Activated CD4-positive, alpha-beta T cell treated with anti-CD3 and anti-CD28 coated beads for 36 hours (primary cell): ENCODE data around the gene ABCC8. TPM values are rescaled to one million over a fixed set of nuclear protein-coding genes. Genes with fewer than 3 reads are reported as not detected.

ENCODE experiments used
- ATAC-seq: fragments of 200-7000 bp; cut with Tn5 transposase; one replicate; pipeline ENCODE4 v1.10.0; 2021; ENCODE audit warnings: mild to moderate bottlenecking, moderate library complexity
- CTCF ChIA-PET: fragments of 350-600 bp; sonication (Branson Sonifier 250); formaldehyde crosslinking; loops from one replicate; lab custom pipeline; 2021; ENCODE audit warnings: antibody characterized with exemption; lab: Charles Lee
- POLR2A ChIA-PET: fragments of 350-600 bp; sonication (Branson Sonifier 250); formaldehyde crosslinking; loops from one replicate; lab custom pipeline; 2021; ENCODE audit warnings: antibody characterized with exemption, inconsistent platforms; lab: Charles Lee
- DNase-seq: peaks from one replicate; pipeline ENCODE4 v3.0.0-alpha.2; 2020
- H3K27ac Mint-ChIP-seq: one replicate; pipeline ENCODE4 v1.8.0; 2021; ENCODE audit warnings: mixed read lengths
- H3K27me3 Mint-ChIP-seq: one replicate; pipeline ENCODE4 v1.8.0; 2021; ENCODE audit warnings: mixed read lengths
- H3K36me3 Mint-ChIP-seq: one replicate; pipeline ENCODE4 v1.8.0; 2021; ENCODE audit warnings: low read depth, mixed read lengths
- H3K4me1 Mint-ChIP-seq: one replicate; pipeline ENCODE4 v1.8.0; 2021; ENCODE audit warnings: mixed read lengths
- H3K4me3 Mint-ChIP-seq: one replicate; pipeline ENCODE4 v1.8.0; 2021; ENCODE audit warnings: mild to moderate bottlenecking, moderate library complexity, mixed read lengths
- H3K9me3 Mint-ChIP-seq: one replicate; pipeline ENCODE4 v1.8.0; 2021; ENCODE audit warnings: low read depth, mixed read lengths
- intact Hi-C, 2 experiments: fragments of 100-400 bp; cut with DNase I in 1 of 2; cut with micrococcal nuclease in 1 of 2; formaldehyde crosslinking; loops; one replicate each; pipeline versions ENCODE4 v1.14.2 to v1.15.1; 2022 to 2024; cut with DNase I, micrococcal nuclease
- total RNA-seq, 2 experiments: library from RNA; stranded (reverse); gene quantifications; one replicate each; pipeline ENCODE4 v1.2.3, GENCODE V29; 2021

ABCC8 gene
- total RNA-seq, 2 experiments from 2014 or later: not detected

GRCh38 chr11:17392872-17393271 lies 83.8 kb downstream of the ABCC8 start:
- Mint-ChIP-seq H3K4me3 (no peak overlapping the region), H3K36me3 (no peaks in the 10 kb centered on the region), H3K9me3 (no peaks in the 10 kb centered on the region), H3K27ac (no peak overlapping the region), H3K4me1 (peaks cover 3% of the 10 kb centered on the region), H3K27me3 (peaks cover 2% of the 10 kb centered on the region)
- ATAC-seq: no peak
- CTCF ChIA-PET: interaction anchor here (0.9 kb wide), 1 partner anchor 10 kb away, joined by 4 read pairs; no protein-coding TSS in a partner anchor
- intact Hi-C loops: no loop called here
- DNase-seq: no peak
- POLR2A ChIA-PET: no interaction called here

GRCh38 chr11:17391493-17392355 lies 84.9 kb downstream of the ABCC8 start:
- Mint-ChIP-seq H3K4me1 (peaks cover 3% of the 10 kb centered on the region), H3K36me3 (no peaks in the 10 kb centered on the region), H3K27ac (no peak overlapping the region), H3K27me3 (peaks cover 5% of the 10 kb centered on the region), H3K9me3 (no peaks in the 10 kb centered on the region), H3K4me3 (no peak overlapping the region)
- CTCF ChIA-PET: interaction anchor here (0.5 to 1.3 kb wide), 3 partner anchors 8 to 64 kb away, joined by 3 to 4 read pairs (median 3); no protein-coding TSS in a partner anchor
- intact Hi-C loops: no loop called here
- DNase-seq: no peak
- no peak for ATAC-seq
- POLR2A ChIA-PET: no interaction called here

GRCh38 chr11:17389957-17390649 lies 86.5 kb downstream of the ABCC8 start:
- DNase-seq (no peak), ATAC-seq (no peak)
- ChIA-PET POLR2A (interaction anchor here (0.6 kb wide), 1 partner anchor 116 kb away, joined by 3 read pairs; no protein-coding TSS in a partner anchor), CTCF (interaction anchor here (0.6 to 1.8 kb wide), 5 partner anchors 43 to 218 kb away, joined by 3 to 7 read pairs (median 5); no protein-coding TSS in a partner anchor)
- intact Hi-C loops: loop anchor here (1.0 to 10.0 kb wide), 9 partner anchors 36 to 585 kb away; partner anchors contain the start of genes NCR3LG1 (in 1 of the 2), NUCB2 (in 1 of the 2) and RPS13 (in 1 of the 2)
- peaks cover 5% of the 10 kb centered on the region for H3K27me3 Mint-ChIP-seq
- no peak overlapping the region for H3K27ac Mint-ChIP-seq
- H3K4me3 Mint-ChIP-seq: peak overlapping the region; percentile 66
- H3K36me3 Mint-ChIP-seq: no peaks in the 10 kb centered on the region
- H3K4me1 Mint-ChIP-seq: peaks cover 3% of the 10 kb centered on the region
- H3K9me3 Mint-ChIP-seq: no peaks in the 10 kb centered on the region

GRCh38 chr11:17389211-17389956 lies 87.3 kb downstream of the ABCC8 start:
- POLR2A ChIA-PET: interaction anchor here (0.6 kb wide), 1 partner anchor 116 kb away, joined by 3 read pairs; no protein-coding TSS in a partner anchor
- peaks cover 3% of the 10 kb centered on the region for H3K4me1 Mint-ChIP-seq
- H3K9me3 Mint-ChIP-seq: no peaks in the 10 kb centered on the region
- intact Hi-C loops: loop anchor here (1.0 to 10.0 kb wide), 9 partner anchors 35 to 585 kb away; partner anchors contain the start of genes NCR3LG1 (in 1 of the 2), NUCB2 (in 1 of the 2) and RPS13 (in 1 of the 2)
- H3K36me3 Mint-ChIP-seq: no peaks in the 10 kb centered on the region
- DNase-seq: peak; percentile 86
- CTCF ChIA-PET: interaction anchor here (0.6 to 1.8 kb wide), 11 partner anchors 8 to 578 kb away, joined by 3 to 9 read pairs (median 5); no protein-coding TSS in a partner anchor
- ATAC-seq: peak; percentile 82
- H3K27me3 Mint-ChIP-seq: peaks cover 8% of the 10 kb centered on the region
- H3K4me3 Mint-ChIP-seq: peak overlapping the region; percentile 66
- H3K27ac Mint-ChIP-seq: no peak overlapping the region

DNA sequence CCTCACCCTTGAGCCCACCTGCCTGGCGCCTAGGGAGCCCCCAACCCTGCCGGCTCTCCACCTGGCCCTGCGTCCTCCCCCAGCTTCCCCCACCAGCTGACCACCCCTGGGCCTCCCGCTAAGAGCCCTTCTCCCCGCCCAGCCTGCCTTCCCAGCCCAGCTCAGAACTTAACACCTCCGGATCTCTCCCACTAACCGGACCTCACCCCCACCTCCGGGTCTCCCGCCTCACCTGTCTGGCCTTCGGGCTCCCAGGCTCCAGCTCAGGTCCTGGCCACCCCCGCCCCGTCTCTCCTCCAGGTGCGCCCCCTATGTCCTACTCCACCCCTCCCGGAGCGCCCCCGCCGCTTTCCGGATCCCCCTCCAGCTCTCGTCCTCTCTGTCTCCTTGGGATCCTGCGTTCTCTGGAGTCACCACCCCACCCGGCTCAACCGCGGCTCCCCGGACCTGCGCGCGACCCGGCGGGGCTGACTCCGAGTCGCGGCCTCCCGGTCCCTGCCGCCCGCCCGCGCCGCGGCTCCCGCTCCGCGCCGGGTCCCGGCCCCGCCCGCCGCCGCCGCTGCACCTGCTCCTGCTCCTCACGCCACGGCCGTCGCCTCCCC lies 87.9 kb downstream of the ABCC8 start, which contains the start of gene KCNJ11:
KCNJ11 (minus strand) TSS at position 51 of the 602 bp plus-strand sequence. CDS start 568 bp downstream, outside the sequence.
- DNase-seq: no peak
- ChIA-PET POLR2A (no interaction called here), CTCF (interaction anchor here (0.7 to 1.7 kb wide), 10 partner anchors 9 to 577 kb away, joined by 3 to 9 read pairs (median 4); no protein-coding TSS in a partner anchor)
- Mint-ChIP-seq H3K27ac (no peak within 1 kb of the TSS), H3K4me3 (peak within 1 kb of the TSS; percentile 66), H3K27me3 (peaks cover 8% of the 10 kb centered on the region), H3K9me3 (no peaks in the 10 kb centered on the region), H3K4me1 (peaks cover 3% of the 10 kb centered on the region), H3K36me3 (no peaks in the 10 kb centered on the region)
- ATAC-seq: peak; percentile 59
- intact Hi-C loops: loop anchor here (1.0 to 10.0 kb wide), 9 partner anchors 34 to 586 kb away; partner anchors contain the start of genes NCR3LG1 (in 1 of the 2), NUCB2 (in 1 of the 2) and RPS13 (in 1 of the 2)

GRCh38 chr11:17387811-17388210 lies 88.8 kb downstream of the ABCC8 start:
- intact Hi-C loops: loop anchor here in 1 of 2 experiments (10.0 kb wide), 1 partner anchor 587 kb away; no protein-coding TSS in a partner anchor
- ATAC-seq (no peak), DNase-seq (no peak)
- H3K4me3 Mint-ChIP-seq: peak overlapping the region; percentile 28
- no peak overlapping the region for H3K27ac Mint-ChIP-seq
- ChIA-PET CTCF (interaction anchor here (0.7 to 1.7 kb wide), 3 partner anchors 10 to 117 kb away, joined by 3 to 9 read pairs (median 5); no protein-coding TSS in a partner anchor), POLR2A (no interaction called here)
- peaks cover 3% of the 10 kb centered on the region for H3K4me1 Mint-ChIP-seq
- H3K27me3 Mint-ChIP-seq: peaks cover 8% of the 10 kb centered on the region
- no peaks in the 10 kb centered on the region for H3K36me3 Mint-ChIP-seq
- H3K9me3 Mint-ChIP-seq: no peaks in the 10 kb centered on the region

- Mint-ChIP-seq H3K27ac (no peak overlapping the region), H3K36me3 (no peaks in the 10 kb centered on the region), H3K4me3 (peak overlapping the region; percentile 28), H3K4me1 (peaks cover 3% of the 10 kb centered on the region), H3K27me3 (peaks cover 8% of the 10 kb centered on the region), H3K9me3 (no peaks in the 10 kb centered on the region)
- ChIA-PET POLR2A (no interaction called here), CTCF (interaction anchor here (0.6 to 1.5 kb wide), 14 partner anchors 19 to 594 kb away, joined by 3 to 11 read pairs (median 3); no protein-coding TSS in a partner anchor)
- no peak for DNase-seq
- intact Hi-C loops: loop anchor here in 1 of 2 experiments (10.0 kb wide), 1 partner anchor 588 kb away; no protein-coding TSS in a partner anchor
- ATAC-seq: no peak
Observed at GRCh38 chr11:17387254-17387653, 89.4 kb downstream of the ABCC8 start.

- H3K27me3 Mint-ChIP-seq: peaks cover 8% of the 10 kb centered on the region
- intact Hi-C loops: loop anchor here in 1 of 2 experiments (10.0 kb wide), 1 partner anchor 588 kb away; no protein-coding TSS in a partner anchor
- CTCF ChIA-PET: interaction anchor here (0.5 to 1.5 kb wide), 16 partner anchors 9 to 594 kb away, joined by 3 to 11 read pairs (median 3); no protein-coding TSS in a partner anchor
- H3K9me3 Mint-ChIP-seq: no peaks in the 10 kb centered on the region
- H3K27ac Mint-ChIP-seq: no peak overlapping the region
- H3K36me3 Mint-ChIP-seq: no peaks in the 10 kb centered on the region
- no peak overlapping the region for H3K4me3 Mint-ChIP-seq
- POLR2A ChIA-PET: no interaction called here
- DNase-seq (peak; percentile 71), ATAC-seq (peak; percentile 58)
- peaks cover 3% of the 10 kb centered on the region for H3K4me1 Mint-ChIP-seq
Observed at GRCh38 chr11:17386331-17387084, 90.1 kb downstream of the ABCC8 start.

DNA sequence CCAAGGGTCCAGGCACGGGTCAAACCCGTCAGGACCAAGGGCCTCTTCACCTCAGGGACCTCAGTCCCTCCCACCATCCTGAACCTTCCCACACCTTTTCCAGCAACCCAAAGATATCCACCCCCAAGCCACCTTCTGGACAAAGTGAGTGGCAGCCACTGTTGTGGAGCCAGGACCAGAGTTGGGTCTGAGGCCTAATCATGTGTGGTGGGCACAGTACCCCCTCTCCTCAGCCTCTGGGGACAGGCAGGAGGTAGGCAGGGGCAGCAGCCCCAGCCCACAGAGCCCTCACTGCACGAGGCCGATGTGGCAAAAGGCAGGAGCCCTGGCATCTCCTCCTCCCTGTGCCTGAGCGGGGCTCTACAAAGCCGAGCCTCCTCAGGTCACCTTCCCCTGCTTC lies 90.7 kb downstream of the ABCC8 start:
- CTCF ChIA-PET: interaction anchor here (0.5 to 6.0 kb wide), 11 partner anchors 20 to 163 kb away, joined by 3 to 99 read pairs (median 6); no protein-coding TSS in a partner anchor
- intact Hi-C loops: loop anchor here in 1 of 2 experiments (10.0 kb wide), 1 partner anchor 589 kb away; no protein-coding TSS in a partner anchor
- peaks cover 8% of the 10 kb centered on the region for H3K27me3 Mint-ChIP-seq
- ATAC-seq: no peak
- H3K9me3 Mint-ChIP-seq: no peaks in the 10 kb centered on the region
- H3K4me1 Mint-ChIP-seq: peaks cover 3% of the 10 kb centered on the region
- POLR2A ChIA-PET: no interaction called here
- H3K36me3 Mint-ChIP-seq: no peaks in the 10 kb centered on the region
- H3K4me3 Mint-ChIP-seq: no peak overlapping the region
- no peak overlapping the region for H3K27ac Mint-ChIP-seq
- no peak for DNase-seq
